Left cardiac atrium (tissue), 4 donors: ENCODE measurements around the gene ALPK1. TPM values are rescaled to one million over a fixed set of nuclear protein-coding genes. Genes with fewer than 3 reads are reported as not detected.
"Not testable (repeated sequence)": the region's sequence is repeated elsewhere in the genome, so short reads cannot be mapped to it uniquely, and the experiment has no call there.

Experiments
- ATAC-seq, 2 donors: fragments of 200-7000 bp; cut with Tn5 transposase; one replicate each; pipeline ENCODE4 v1.9.1; 2020; ENCODE audit warnings: mild to moderate bottlenecking in 2 of 2, moderate library complexity in 2 of 2
- DNase-seq: peaks from one replicate; pipeline ENCODE4 v3.0.0-alpha.2; 2020
- intact Hi-C, 2 donors: fragments of 100-400 bp; cut with DNase I; formaldehyde crosslinking; loops; one replicate each; pipeline versions ENCODE4 v1.14.1 to v1.15.1; 2022 to 2023
- long read RNA-seq: library from polyadenylated mRNA; unstranded; transcript quantifications from one replicate; pipeline ENCODE4 v2.0.0, GENCODE V29; 2021
- total RNA-seq, 2 donors: library from RNA; stranded (reverse); fragmentation: NEBNext Ultra II Directional; extraction: Animal tissue kit (Norgen Biotek cat#: 25700); gene quantifications; one replicate each; pipeline ENCODE4 v1.2.1, GENCODE V29; 2021
- donor health status: DM: no; HTN: yes; CAD: no.
- donor health status: DM: no; HTN: yes; CAD: no; lungs with severe emphysema.
- donor health status: DM: yes; HTN: yes; CAD: no.
- donor health status: Dilated cardiomyopathy.

ALPK1 gene
- 10 to 100 TPM in 1 of 2 donors, 1 to 10 TPM in 1; 7.6 to 12.1 TPM for total RNA-seq
- long read RNA-seq, full-length matches to known transcripts = 1 of 7 reads
- long read RNA-seq, partial matches to known transcripts = 1 of 7 reads
- long read RNA-seq, other reads (novel, unspliced or antisense) = 5 of 7 reads

- peak; percentile 98 for ATAC-seq
- intact Hi-C loops = no loop called here
- no peak for DNase-seq
These were observed at the start of gene ALPK1 for GRCh38 chr4:112296949-112297880. TSS of gene ALPK1 (plus strand) at chr4:112297369.

- intact Hi-C loops = no loop called here
- DNase-seq = no peak
- peak; percentile 70 to 86 for ATAC-seq
These were observed 46.0 kb upstream of the ALPK1 start for GRCh38 chr4:112251019-112251643.

GRCh38 chr4:112252234-112252633 lies 44.9 kb upstream of the ALPK1 start:
- intact Hi-C loops = no loop called here
- DNase-seq = no peak
- ATAC-seq = peak in 1 of 2 donors; percentile 37

GRCh38 chr4:112253382-112254000 lies 43.7 kb upstream of the ALPK1 start:
- DNase-seq = no peak
- no peak for ATAC-seq
- intact Hi-C loops = no loop called here

GRCh38 chr4:112257098-112257497 lies 40.1 kb upstream of the ALPK1 start:
- intact Hi-C loops = no loop called here
- DNase-seq = no peak
- no peak for ATAC-seq

- no peak for ATAC-seq
- DNase-seq = no peak
- intact Hi-C loops = no loop called here
These were observed 30.3 kb upstream of the ALPK1 start for GRCh38 chr4:112266823-112267222.

- no peak for DNase-seq
- ATAC-seq = no peak
- intact Hi-C loops = no loop called here
These were observed 27.1 kb upstream of the ALPK1 start for GRCh38 chr4:112270051-112270450.

GRCh38 chr4:112270640-112271421 lies 26.3 kb upstream of the ALPK1 start:
- DNase-seq (no peak), ATAC-seq (no peak)
- intact Hi-C loops = no loop called here

- ATAC-seq (no peak), DNase-seq (no peak)
- intact Hi-C loops = no loop called here
These were observed 24.9 kb upstream of the ALPK1 start for GRCh38 chr4:112272292-112272691.

- DNase-seq (no peak), ATAC-seq (no peak)
- intact Hi-C loops = no loop called here
These were observed 22.2 kb upstream of the ALPK1 start for GRCh38 chr4:112274959-112275358.

GRCh38 chr4:112276113-112276512 lies 21.1 kb upstream of the ALPK1 start:
- DNase-seq (no peak), ATAC-seq (no peak)
- intact Hi-C loops = no loop called here

GRCh38 chr4:112277220-112277619 lies 19.9 kb upstream of the ALPK1 start:
- no peak for ATAC-seq
- intact Hi-C loops = no loop called here
- DNase-seq = no peak

GRCh38 chr4:112277705-112278448 lies 19.3 kb upstream of the ALPK1 start:
- DNase-seq (no peak), ATAC-seq (no peak)
- intact Hi-C loops = no loop called here

GRCh38 chr4:112279025-112279881 lies 17.9 kb upstream of the ALPK1 start:
- ATAC-seq (peak; percentile 16 to 51), DNase-seq (no peak)
- intact Hi-C loops = no loop called here

- no peak for DNase-seq
- peak; percentile 29 to 36 for ATAC-seq
- intact Hi-C loops = no loop called here
These were observed 17.3 kb upstream of the ALPK1 start for GRCh38 chr4:112279882-112280315.

- no peak for ATAC-seq
- intact Hi-C loops = no loop called here
- DNase-seq = no peak
These were observed 16.6 kb upstream of the ALPK1 start for GRCh38 chr4:112280386-112281056.

GRCh38 chr4:112281895-112282398 lies 15.2 kb upstream of the ALPK1 start:
- intact Hi-C loops, ATAC-seq, DNase-seq: not testable (repeated sequence)
